ENCODE measurements around the gene LYSMD4. TPM values are rescaled to one million over a fixed set of nuclear protein-coding genes. Genes with fewer than 3 reads are reported as not detected.

LYSMD4 gene
- total RNA-seq, 4 donors from 2014 or later: 6.5 to 26.8 (median 13.3) TPM

DNA sequence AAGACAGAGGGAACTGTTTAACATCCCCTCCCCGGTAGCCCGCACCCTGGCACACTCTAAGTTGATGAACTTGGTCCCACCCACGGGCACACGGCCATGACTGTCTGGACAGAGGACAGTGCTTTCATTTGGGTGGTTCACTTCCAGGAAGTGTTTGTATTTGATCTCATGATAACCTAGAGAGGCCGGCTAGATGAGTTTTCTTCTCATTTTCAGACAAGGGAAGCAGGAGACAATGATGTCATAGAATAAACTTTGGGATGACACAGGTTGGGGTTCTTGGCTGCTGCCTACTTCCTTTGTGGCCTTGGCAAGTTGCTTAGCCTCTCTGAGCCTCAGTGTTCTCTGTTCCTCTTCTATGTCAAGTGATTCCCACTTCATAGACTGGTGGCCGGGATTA is 16.1 kb upstream of the LYSMD4 start:
- Histone ChIP-seq H3K4me1 (no peaks in the 10 kb centered on the region), H3K9me3 (no peaks in the 10 kb centered on the region), H3K27me3 (no peaks in the 10 kb centered on the region), H3K36me3 (no peaks in the 10 kb centered on the region), H3K4me3 (no peak overlapping the region), H3K27ac (no peak overlapping the region)
- no peak for TF ChIP-seq POLR2A (IDR thresholded peaks at IDR 0.05)
- TF ChIP-seq, protein P1, sequence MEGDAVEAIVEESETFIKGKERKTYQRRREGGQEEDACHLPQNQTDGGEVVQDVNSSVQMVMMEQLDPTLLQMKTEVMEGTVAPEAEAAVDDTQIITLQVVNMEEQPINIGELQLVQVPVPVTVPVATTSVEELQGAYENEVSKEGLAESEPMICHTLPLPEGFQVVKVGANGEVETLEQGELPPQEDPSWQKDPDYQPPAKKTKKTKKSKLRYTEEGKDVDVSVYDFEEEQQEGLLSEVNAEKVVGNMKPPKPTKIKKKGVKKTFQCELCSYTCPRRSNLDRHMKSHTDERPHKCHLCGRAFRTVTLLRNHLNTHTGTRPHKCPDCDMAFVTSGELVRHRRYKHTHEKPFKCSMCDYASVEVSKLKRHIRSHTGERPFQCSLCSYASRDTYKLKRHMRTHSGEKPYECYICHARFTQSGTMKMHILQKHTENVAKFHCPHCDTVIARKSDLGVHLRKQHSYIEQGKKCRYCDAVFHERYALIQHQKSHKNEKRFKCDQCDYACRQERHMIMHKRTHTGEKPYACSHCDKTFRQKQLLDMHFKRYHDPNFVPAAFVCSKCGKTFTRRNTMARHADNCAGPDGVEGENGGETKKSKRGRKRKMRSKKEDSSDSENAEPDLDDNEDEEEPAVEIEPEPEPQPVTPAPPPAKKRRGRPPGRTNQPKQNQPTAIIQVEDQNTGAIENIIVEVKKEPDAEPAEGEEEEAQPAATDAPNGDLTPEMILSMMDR (IDR thresholded peaks at IDR 0.05): no peak
- intact Hi-C loops (cut with DNase I; ENCODE audit: low total_unique reads): no loop called here
- DNase-seq: no peak

DNA sequence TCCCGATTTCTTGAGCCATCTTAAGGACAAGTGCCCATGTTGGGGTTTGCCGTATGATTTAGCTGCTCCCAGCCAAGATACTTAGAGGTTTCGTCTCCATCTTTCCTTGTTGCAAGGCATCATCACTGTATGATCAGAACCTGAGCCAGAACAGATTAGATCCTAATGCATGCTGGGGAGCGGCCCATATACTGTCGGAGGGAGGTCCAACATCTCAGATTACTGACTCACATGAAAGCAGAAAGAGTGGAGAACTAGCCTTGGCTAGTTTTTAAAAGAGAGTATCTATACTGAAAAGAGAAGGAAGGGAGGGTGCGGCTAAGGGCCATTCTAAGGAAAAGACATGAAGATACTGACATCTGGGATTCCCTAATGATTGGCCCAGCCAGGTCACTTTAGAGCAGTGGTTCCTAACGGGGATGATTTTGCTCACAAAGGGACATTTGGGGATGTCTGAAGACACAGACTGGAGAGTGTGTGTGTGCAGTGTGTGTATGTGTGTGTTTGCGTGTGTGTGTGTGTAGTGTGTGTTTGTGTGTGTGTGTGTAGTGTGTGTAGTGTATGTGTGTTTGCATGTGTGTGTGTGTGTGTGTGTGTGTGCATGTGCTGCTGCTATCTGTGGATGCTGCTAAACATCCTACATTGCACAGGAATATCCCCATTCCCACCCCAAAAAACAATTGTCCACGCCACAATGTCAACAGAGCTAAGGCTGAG is 12.3 kb upstream of the LYSMD4 start:
- Histone ChIP-seq H3K27ac (no peak overlapping the region), H3K9me3 (no peaks in the 10 kb centered on the region), H3K27me3 (no peaks in the 10 kb centered on the region), H3K36me3 (no peaks in the 10 kb centered on the region), H3K4me3 (no peak overlapping the region), H3K4me1 (no peaks in the 10 kb centered on the region)
- TF ChIP-seq, protein P1 (IDR thresholded peaks at IDR 0.05): no peak
- no peak for TF ChIP-seq POLR2A (IDR thresholded peaks at IDR 0.05)
- DNase-seq: no peak
- intact Hi-C loops (cut with DNase I; ENCODE audit: low total_unique reads): no loop called here

DNA sequence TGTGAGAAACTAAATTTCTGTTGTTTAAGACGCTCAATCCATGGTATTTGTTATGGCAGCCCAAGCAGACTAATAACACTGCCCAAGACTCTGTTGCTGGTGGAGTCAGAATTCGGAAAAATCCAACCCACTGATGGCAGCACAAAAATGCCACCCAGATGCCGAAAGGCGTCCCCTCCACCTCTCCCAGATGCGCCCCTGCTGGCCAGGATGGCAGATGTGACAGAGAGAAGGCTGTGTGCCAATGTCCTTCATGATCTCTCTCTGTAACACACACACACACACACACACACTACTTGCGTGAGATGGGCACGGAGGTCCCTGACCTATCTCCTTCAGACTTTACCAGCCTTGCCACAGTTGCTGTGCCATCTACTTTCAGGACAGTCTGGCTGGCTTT is 10.9 kb upstream of the LYSMD4 start:
- no peak for DNase-seq
- intact Hi-C loops (cut with DNase I; ENCODE audit: low total_unique reads): no loop called here
- H3K4me1 ChIP-seq: no peaks in the 10 kb centered on the region
- H3K36me3 ChIP-seq: no peaks in the 10 kb centered on the region
- no peak overlapping the region for H3K4me3 ChIP-seq
- TF ChIP-seq POLR2A (IDR thresholded peaks at IDR 0.05): no peak
- TF ChIP-seq, protein P1 (IDR thresholded peaks at IDR 0.05): no peak
- no peaks in the 10 kb centered on the region for H3K9me3 ChIP-seq
- no peaks in the 10 kb centered on the region for H3K27me3 ChIP-seq
- H3K27ac ChIP-seq: no peak overlapping the region

DNA sequence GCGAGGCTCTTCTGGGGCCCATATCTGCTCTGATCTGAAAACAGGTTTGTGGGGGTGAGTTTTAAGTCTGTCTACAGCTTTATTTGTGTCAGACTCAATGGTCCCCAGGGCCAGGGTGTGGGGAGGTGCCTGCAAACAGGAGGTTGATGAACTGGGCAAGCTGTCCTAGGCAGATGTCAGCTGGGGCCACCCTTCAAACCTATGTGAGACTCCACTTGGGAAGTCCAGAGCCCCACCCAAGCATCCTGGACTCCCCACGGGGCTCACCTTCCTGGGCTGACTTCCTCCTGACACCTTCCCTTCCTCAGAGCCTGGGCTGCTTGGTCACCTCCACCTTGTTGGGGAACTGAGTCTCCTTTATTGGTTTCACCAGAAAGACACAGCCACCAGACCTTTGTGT is 8.6 kb upstream of the LYSMD4 start:
- no peaks in the 10 kb centered on the region for H3K27me3 ChIP-seq
- no peak overlapping the region for H3K27ac ChIP-seq
- no peaks in the 10 kb centered on the region for H3K36me3 ChIP-seq
- H3K4me1 ChIP-seq: no peaks in the 10 kb centered on the region
- TF ChIP-seq, protein P1 (IDR thresholded peaks at IDR 0.05): no peak
- TF ChIP-seq POLR2A (IDR thresholded peaks at IDR 0.05): no peak
- H3K9me3 ChIP-seq: no peaks in the 10 kb centered on the region
- intact Hi-C loops (cut with DNase I; ENCODE audit: low total_unique reads): no loop called here
- no peak for DNase-seq
- no peak overlapping the region for H3K4me3 ChIP-seq

DNA sequence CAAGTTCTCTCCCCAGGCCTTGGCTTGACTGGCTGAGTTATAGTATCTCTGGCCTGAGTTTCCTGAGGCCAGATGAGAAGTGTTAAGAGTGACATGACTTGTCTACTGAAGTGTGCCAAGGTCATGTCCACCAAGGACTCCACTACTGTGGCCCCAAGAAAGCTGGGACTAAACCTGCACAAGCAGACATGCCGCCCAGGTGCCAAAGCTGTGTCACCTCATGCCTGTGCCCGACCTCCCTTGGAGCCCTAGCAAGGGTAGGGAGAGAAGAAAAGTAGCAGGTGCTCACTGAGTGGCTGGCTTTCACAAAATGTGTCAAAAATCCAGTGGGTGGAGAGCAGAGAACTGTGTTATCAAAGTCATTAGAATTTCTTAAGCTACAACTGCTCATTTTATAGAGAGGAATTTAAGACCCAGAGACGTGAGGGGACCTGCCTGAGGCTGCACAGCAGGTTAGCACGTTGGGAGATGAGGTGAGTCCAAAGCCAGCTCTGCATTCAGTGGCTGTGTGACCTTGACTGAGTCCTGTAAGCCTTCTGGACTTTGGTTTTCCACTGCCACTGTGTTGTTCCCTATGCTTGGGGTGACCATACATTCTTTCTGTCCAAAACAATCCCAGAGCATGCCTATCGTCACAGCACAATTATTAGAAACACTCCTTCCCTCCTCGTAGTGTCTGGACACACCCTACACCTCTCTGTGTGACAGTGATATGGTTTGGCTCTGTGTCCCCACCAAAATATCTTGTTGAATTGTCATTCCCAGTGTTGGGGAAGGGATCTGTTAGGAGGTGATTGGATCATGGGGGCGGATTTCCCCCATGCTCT is 5.0 kb upstream of the LYSMD4 start:
- Histone ChIP-seq H3K27me3 (no peaks in the 10 kb centered on the region), H3K4me1 (no peaks in the 10 kb centered on the region), H3K9me3 (no peaks in the 10 kb centered on the region), H3K36me3 (no peaks in the 10 kb centered on the region), H3K4me3 (no peak overlapping the region), H3K27ac (no peak overlapping the region)
- TF ChIP-seq, protein P1 (IDR thresholded peaks at IDR 0.05): no peak
- no peak for TF ChIP-seq POLR2A (IDR thresholded peaks at IDR 0.05)
- no peak for DNase-seq
- intact Hi-C loops (cut with DNase I; ENCODE audit: low total_unique reads): no loop called here

Data from uterus (tissue), 4 donors.